Kasumi-1 (cell line): Measurements from ENCODE around the gene CALHM2.

ENCODE experiments used
- DNase-seq, 2 experiments: peaks; one replicate each; lab custom pipeline; 2025; lab: John Stamatoyannopoulos, UW

Gene CALHM2

DNA sequence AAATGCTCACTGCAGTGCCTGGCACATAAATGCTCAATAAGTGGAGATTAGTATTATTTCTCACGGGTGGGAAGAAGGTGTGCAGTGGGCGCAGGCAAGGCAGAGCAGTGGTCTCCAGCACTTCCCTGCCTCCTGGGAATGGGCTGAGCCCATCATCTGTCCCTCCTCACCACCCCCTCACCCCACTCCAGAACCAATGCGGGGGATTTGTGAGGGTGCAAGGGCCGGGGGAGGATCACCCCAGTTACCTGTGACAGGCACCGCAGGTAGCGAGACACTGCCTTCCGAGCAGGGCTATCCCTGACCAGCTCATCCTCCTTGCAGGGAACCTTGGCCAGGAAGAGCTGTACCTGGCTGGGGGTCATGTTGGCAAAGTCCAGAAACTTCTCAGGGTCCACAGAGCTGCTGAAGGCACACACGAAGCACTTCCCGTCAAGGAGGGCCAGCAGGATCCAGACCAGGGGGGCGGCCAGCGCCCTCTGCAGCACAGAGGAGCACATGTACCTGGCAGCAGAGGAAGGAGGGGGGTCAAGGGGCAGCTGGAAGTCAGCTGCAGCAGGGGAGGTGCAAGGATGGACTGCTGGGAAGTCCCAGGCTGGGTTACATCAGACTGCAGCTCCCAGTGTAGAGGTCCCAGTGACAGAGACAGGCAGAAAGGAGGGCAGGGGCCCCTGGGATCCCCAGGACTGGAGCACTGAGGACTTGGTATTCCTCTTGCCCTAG lies 24.0 kb upstream of the CALHM2 start:
- peak; percentile 49 to 51 for DNase-seq

DNA sequence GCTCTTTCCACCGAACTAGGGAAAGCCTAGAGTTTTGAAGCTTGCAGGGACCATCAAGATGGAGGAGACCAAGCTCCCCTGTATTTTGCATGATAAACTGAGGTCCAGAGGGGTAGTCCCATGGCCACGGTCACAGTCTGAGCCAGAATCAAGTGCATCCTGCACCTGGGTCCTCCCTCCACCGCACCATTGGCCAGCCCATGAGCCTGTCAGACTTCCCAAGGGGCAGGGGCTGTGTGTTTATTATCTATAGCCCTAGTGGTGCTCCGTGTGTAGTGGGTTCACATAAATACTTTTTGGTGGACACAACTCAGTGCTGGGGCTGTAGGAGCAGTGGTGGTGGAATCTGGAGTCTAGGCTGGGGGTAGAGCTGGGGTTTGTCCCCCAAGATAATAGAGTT lies 23.3 kb upstream of the CALHM2 start:
- DNase-seq = no peak

DNA sequence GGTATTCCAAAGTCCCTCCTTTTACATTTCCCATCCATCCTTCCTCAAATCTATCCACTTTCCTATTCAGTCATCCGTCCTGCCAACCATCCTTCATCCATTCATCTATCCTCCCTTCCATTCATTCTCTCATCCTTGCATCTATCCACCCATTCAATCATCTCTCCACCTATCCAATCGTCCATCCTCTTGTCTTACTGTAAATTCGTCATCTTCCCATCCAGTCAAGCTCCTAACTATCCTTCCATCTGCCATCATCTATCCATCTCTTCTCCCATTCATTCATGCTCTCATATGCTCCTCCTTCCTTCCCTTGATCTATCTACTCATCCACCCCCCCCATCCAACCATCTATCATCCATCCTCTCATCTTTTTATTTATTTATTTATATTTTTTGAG lies 21.9 kb upstream of the CALHM2 start:
- DNase-seq = no peak

DNA sequence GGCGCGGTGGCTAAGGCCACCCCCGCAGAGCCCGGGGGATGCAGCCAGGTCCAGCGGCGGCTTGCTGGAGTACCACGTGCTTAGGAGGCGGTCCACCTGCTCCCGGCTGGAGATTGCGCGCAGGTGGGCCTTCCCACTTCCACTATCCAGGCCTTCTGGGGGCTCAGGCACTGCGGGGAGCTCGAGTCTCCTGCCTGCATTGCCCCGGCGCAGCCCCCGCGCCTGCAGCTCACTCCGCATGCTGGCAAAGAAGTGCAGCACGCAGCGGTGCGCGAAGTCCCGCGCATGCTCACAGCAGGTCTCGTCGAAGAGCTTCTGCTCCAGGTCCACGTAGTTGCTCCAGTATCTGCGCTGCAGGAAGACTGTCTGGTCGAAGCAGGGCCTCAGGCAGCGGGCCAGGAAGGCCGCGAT lies 21.1 kb upstream of the CALHM2 start:
- DNase-seq = no peak

GRCh38 chr10:103472005-103472404 lies 19.8 kb upstream of the CALHM2 start:
- peak; percentile 37 to 40 for DNase-seq

DNA sequence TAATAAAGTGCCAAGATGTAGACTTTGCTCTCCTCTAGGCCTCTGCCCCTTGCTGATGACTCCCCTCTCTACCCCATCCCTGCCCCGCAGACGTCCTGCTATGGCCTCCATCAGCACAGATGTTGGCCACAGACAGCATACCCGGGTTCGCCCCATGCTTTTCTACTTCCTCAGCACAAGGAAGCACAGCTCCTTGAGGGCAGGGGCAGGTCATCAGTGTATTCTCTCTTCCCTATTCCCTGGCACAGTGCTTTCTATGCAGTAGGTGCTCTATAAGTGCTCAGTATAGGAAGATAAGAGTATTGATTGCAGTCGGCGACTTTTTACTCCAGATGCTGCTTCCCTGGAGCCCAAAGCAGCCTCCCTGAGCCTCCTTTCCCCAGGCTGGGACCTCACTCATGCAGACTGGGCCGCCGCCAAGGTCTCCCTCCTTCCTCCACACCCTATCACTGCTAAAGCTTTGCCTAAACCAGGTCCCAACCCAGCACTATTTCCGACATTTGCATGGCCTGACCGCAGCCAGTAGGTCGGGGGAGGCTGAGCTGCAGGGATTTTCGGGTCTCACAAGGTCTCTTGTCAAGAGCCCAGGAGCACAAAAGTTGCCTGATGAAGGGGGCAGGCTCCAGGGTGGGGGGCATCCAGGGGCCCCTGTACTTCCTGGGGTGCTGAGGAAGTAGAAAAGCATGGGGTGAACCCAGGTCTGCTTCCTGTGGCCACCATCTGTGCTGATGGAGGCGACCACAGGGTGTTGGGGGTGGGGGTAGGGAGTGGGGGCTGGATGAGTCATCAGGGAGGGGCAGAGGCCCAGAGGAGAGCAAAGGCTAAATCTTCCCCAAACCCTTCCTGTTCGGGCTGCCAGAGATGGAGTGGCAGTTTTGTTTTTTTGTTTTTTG lies 18.8 kb upstream of the CALHM2 start:
- peak; percentile 99 to 100 for DNase-seq

- DNase-seq = no peak
These were observed 17.0 kb upstream of the CALHM2 start for GRCh38 chr10:103469201-103469600.

DNA sequence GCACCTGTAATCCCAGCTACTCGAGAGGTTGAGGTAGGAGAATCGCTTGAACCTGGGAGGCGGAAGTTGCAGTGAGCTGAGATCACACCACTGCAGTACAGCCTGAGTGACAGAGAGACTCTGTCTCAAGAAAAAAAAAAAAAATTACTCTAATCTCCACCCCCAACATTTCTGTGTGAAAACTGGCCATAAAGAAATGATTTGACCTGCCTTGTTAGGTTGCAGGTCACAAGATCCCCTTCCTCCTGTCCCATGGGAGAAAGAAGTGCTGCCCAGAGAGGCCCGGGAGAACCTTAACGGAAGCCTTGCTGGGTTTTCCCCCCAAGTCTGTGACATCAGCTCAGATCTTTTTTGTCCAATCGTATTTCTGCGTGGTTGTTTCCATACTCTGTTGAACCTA lies 15.2 kb upstream of the CALHM2 start:
- DNase-seq = no peak

GRCh38 chr10:103466734-103467133 lies 14.6 kb upstream of the CALHM2 start:
- DNase-seq = no peak

- no peak for DNase-seq
These were observed 13.4 kb upstream of the CALHM2 start for GRCh38 chr10:103465411-103466179.

GRCh38 chr10:103463499-103463898 lies 11.3 kb upstream of the CALHM2 start:
- DNase-seq = no peak

GRCh38 chr10:103459615-103460014 lies 7.4 kb upstream of the CALHM2 start:
- DNase-seq = no peak

DNA sequence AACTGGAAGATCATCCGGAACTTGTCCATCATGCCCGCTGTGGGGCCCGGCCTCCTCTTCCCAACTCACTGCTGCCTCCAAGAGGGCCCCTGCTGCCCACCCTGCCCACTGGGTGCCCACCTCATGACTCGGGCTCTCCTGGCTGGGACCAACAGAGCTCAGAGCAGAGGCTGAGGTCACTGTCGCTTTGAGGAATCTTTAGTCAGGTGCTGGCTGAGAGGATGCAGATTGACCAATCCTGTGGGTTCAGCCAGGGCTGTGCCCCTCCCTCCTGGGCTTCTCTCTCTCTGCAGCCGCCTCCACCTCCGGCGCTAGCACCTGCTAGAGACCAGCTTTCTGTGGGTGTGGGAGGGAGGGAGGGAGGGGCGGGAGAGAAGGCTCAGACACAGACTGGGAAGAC lies 6.5 kb upstream of the CALHM2 start, which contains the start of gene CALHM1:
Gene CALHM1, minus strand, starts transcription at position 181 of the 400 bp plus-strand sequence. Its CDS starts 149 bp downstream, at position 32.
- DNase-seq = no peak

GRCh38 chr10:103457896-103458583 lies 5.9 kb upstream of the CALHM2 start:
- DNase-seq = no peak

- no peak for DNase-seq
These were observed 5.1 kb upstream of the CALHM2 start for GRCh38 chr10:103457176-103457712.

GRCh38 chr10:103456074-103456660 lies 4.0 kb upstream of the CALHM2 start:
- DNase-seq = no peak

GRCh38 chr10:103455235-103455634 lies 3.1 kb upstream of the CALHM2 start:
- no peak for DNase-seq

DNA sequence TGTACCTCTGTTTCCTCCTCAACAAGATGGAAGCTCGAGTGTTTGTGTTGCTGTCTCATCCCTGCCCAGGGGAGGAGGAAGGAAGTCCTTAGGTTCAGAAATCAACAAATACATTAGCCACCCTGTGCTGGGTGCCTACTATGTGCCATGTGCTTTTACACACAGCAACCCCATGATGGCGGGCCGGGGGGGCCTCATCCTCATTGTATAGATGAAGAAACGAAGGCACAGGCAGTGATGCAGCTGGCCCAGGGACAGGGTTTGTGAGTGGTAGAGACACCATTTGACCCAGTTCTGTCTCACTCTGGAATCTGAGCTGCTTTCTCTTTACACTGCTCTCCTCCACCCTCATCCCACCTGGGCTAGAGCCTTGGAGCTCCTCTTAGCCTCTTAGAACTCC lies 1.9 kb upstream of the CALHM2 start:
- DNase-seq = no peak

DNA sequence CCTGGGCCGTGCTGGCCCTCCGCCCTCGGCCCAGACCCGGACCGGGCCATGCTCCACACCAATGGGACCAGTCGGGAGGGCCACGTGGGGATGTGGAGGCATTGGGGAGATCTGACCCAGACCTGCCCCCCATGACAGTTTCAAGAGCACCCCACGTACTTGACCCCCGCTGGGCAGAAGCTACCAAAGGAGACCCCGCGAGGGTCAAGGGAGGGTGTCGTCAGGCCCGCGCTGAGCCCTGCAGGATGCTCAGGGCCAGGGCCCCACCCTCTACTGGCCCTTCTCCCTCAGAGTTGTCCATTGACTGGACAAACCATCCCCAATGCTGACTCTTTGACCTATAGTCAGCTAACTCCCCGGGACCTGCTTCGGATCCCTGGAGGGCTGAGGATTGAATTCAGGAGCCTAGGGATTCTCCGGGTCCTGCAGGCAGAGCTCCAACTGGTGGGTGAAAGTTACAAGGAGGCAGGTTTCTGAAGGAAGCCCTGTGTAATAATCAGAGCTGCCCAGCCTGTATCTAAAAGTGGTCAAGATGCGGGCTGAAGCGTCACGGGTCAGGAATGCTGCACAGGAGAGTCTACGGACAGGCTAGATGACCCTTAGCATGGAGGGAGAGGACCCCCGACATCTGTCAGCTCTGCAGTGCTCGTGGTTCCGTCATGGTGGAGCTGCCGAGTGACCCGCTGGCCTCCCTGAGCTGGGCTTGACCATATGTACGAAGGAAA lies 498 bp upstream of the CALHM2 start:
- DNase-seq = no peak

GRCh38 chr10:103451091-103451813 lies 918 bp downstream of the CALHM2 start:
- DNase-seq = peak; percentile 55 to 76
